Measurements from ENCODE around the gene PPP1R3G. TPM values are rescaled to one million over a fixed set of nuclear protein-coding genes. Genes with fewer than 3 reads are reported as not detected.

Gene PPP1R3G
- total RNA-seq, 1 experiment from 2014 or later = not detected

DNA sequence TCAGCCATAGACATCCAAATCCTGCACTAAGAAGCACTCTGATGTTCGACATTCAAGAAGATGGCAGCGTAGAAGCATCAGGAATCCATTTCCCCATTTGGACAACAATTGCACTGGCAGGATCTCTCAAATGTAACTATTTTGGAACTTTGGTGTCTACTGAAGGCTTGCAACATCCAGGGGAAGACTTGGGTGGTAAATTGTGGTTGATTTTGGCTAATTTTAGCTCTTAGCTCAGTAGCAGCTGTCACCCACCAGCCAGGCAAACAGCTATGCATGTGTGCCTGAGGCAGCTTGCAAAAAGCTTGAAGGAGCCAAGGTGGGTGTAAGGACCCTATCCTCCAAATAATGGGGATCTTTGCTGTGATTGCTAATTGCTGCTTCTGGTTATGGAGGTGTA is 35.1 kb upstream of the PPP1R3G start:
- H3K4me2 ChIP-seq (ENCODE audit: insufficient read depth, insufficient read length, low read length) = no peak overlapping the region
- no peak overlapping the region for H2AK5ac ChIP-seq (ENCODE audit: insufficient read length, low read length)
- no peaks in the 10 kb centered on the region for H3K79me1 ChIP-seq (ENCODE audit: insufficient read depth, low read depth, low read length, poor library complexity, severe bottlenecking)
- H2AFZ ChIP-seq (ENCODE audit: low read length) = no peak overlapping the region
- no peak for DNase-seq
- no peak overlapping the region for H3T11ph ChIP-seq (ENCODE audit: low read length)
- Mint-ChIP-seq H3K27me3 (ENCODE audit: low read depth) (peaks cover 4% of the 10 kb centered on the region), H3K4me3 (no peak overlapping the region), H3K36me3 (ENCODE audit: insufficient read depth in 1 of 3, low read depth in 3 of 3) (peaks cover 7 to 18% (median 7%) of the 10 kb centered on the region in 3 experiments; a peak in 6 of 7 replicates), H3K27ac (no peak overlapping the region), H3K4me1 (peaks cover 9 to 11% of the 10 kb centered on the region in 2 experiments), H3K9me3 (peaks cover 19 to 23% of the 10 kb centered on the region in 2 experiments)
- H2BK5ac ChIP-seq (ENCODE audit: insufficient read length, low read length) = no peak overlapping the region
- H3K56ac ChIP-seq (ENCODE audit: insufficient read length, low read depth, low read length) = no peak overlapping the region
- H3K79me2 ChIP-seq (ENCODE audit: insufficient read depth, low read length) = no peaks in the 10 kb centered on the region
- no peaks in the 10 kb centered on the region; the same call in 1 of the 2 replicates for H3K27me3 ChIP-seq (ENCODE audit: insufficient read depth, low read length)
- TF ChIP-seq, protein P1, sequence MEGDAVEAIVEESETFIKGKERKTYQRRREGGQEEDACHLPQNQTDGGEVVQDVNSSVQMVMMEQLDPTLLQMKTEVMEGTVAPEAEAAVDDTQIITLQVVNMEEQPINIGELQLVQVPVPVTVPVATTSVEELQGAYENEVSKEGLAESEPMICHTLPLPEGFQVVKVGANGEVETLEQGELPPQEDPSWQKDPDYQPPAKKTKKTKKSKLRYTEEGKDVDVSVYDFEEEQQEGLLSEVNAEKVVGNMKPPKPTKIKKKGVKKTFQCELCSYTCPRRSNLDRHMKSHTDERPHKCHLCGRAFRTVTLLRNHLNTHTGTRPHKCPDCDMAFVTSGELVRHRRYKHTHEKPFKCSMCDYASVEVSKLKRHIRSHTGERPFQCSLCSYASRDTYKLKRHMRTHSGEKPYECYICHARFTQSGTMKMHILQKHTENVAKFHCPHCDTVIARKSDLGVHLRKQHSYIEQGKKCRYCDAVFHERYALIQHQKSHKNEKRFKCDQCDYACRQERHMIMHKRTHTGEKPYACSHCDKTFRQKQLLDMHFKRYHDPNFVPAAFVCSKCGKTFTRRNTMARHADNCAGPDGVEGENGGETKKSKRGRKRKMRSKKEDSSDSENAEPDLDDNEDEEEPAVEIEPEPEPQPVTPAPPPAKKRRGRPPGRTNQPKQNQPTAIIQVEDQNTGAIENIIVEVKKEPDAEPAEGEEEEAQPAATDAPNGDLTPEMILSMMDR (conservative IDR thresholded peaks at IDR 0.05) = no peak
- no peak overlapping the region for H3K4ac ChIP-seq (ENCODE audit: low read depth, low read length)
- H3K27ac ChIP-seq (ENCODE audit: insufficient read length, low read depth, low read length) = no peak overlapping the region
- H4K91ac ChIP-seq (ENCODE audit: insufficient read length, low read depth, low read length) = no peak overlapping the region
- no peak overlapping the region for H3K18ac ChIP-seq (ENCODE audit: insufficient read length, low read depth, low read length)
- no peaks in the 10 kb centered on the region for H3K4me1 ChIP-seq (ENCODE audit: insufficient read depth, low read length)
- H4K8ac ChIP-seq (replicated peaks; ENCODE audit: insufficient read length, low read depth, low read length) = no peak overlapping the region
- no peaks in the 10 kb centered on the region for H3K9me3 ChIP-seq (ENCODE audit: control insufficient read depth, low read depth, low read length)
- H2BK15ac ChIP-seq (ENCODE audit: low read depth, low read length) = no peak overlapping the region
- no peak overlapping the region for H2BK12ac ChIP-seq (ENCODE audit: insufficient read length, low read depth, low read length)
- H2BK20ac ChIP-seq (ENCODE audit: low read depth, low read length, poor library complexity, severe bottlenecking) = no peak overlapping the region
- H4K20me1 ChIP-seq (ENCODE audit: control insufficient read depth, insufficient read depth, insufficient read length) = no peaks in the 10 kb centered on the region
- no peak overlapping the region for H3K9ac ChIP-seq (ENCODE audit: extremely low read depth, insufficient read length, low read length)
- H3K23me2 ChIP-seq (ENCODE audit: insufficient read length, low read depth, low read length, poor library complexity, severe bottlenecking) = no peaks in the 10 kb centered on the region
- H4K5ac ChIP-seq (ENCODE audit: insufficient read length, low read depth, low read length) = no peak overlapping the region
- H2BK120ac ChIP-seq (ENCODE audit: low read depth, low read length, poor library complexity, severe bottlenecking) = no peak overlapping the region
- no peak overlapping the region for H3K23ac ChIP-seq (ENCODE audit: insufficient read length, low read depth, low read length)
- no peak overlapping the region for H3K14ac ChIP-seq (ENCODE audit: insufficient read depth, low read length)
- whole genome bisulfite sequencing (ENCODE audit: extremely low coverage, insufficient read length, low lambda C conversion rate) = no CpG with 5 or more reads among the region's 2 CpGs
